Neural progenitor cell (in vitro differentiated cells): Measurements from ENCODE around the gene MICB. TPM values are rescaled to one million over a fixed set of nuclear protein-coding genes. Genes with fewer than 3 reads are reported as not detected.

Experiments used
- DNase-seq: peaks from one replicate; pipeline ENCODE4 v3.0.0-alpha.2; 2016; ENCODE audit warnings: low spot score
- H2AFZ ChIP-seq: fragments of 200-600 bp; sonication (generic); replicated peaks from 2 replicates; pipeline ENCODE4 v1.6.1; 2016; ENCODE audit warnings: antibody characterized with exemption
- H3F3A ChIP-seq: fragments of 200-600 bp; sonication (generic); 2 replicates; pipeline ENCODE4 v1.6.1; 2016; ENCODE audit warnings: antibody characterized with exemption, low read depth
- H3K27ac ChIP-seq: fragments of 200-600 bp; sonication (generic); 2 replicates; pipeline ENCODE4 v1.5.1; 2016; ENCODE audit warnings: mild to moderate bottlenecking
- H3K27me3 ChIP-seq: fragments of 200-600 bp; sonication (generic); 2 replicates; pipeline ENCODE4 v1.6.1; 2016; ENCODE audit warnings: mild to moderate bottlenecking, moderate library complexity
- H3K36me3 ChIP-seq: fragments of 200-600 bp; sonication (generic); 2 replicates; pipeline ENCODE4 v1.5.1; 2016
- H3K4me1 ChIP-seq: fragments of 200-600 bp; sonication (generic); 2 replicates; pipeline ENCODE4 v1.6.1; 2016; ENCODE audit warnings: mixed run types
- H3K4me2 ChIP-seq: fragments of 200-600 bp; sonication (generic); 2 replicates; pipeline ENCODE4 v1.6.1; 2016
- H3K4me3 ChIP-seq: fragments of 200-600 bp; sonication (generic); 2 replicates; pipeline ENCODE4 v1.5.1; 2016
- H3K79me2 ChIP-seq: fragments of 200-600 bp; sonication (generic); 2 replicates; pipeline ENCODE4 v1.6.1; 2016; ENCODE audit warnings: low read depth
- H3K9ac ChIP-seq: fragments of 200-600 bp; sonication (generic); 2 replicates; pipeline ENCODE4 v1.6.1; 2016
- H3K9me3 ChIP-seq: fragments of 200-600 bp; sonication (generic); 2 replicates; pipeline ENCODE4 v1.5.1; 2016; ENCODE audit warnings: low read depth
- H4K20me1 ChIP-seq: fragments of 200-600 bp; sonication (generic); 2 replicates; pipeline ENCODE4 v1.6.1; 2016; ENCODE audit warnings: low read depth
- H3K27ac Mint-ChIP-seq: 3 replicates; pipeline ENCODE4 v1.8.0; 2021; ENCODE audit warnings: mixed read lengths
- H3K27me3 Mint-ChIP-seq: 2 replicates; pipeline ENCODE4 v1.8.0; 2022; ENCODE audit warnings: low read depth, mild to moderate bottlenecking, inconsistent platforms, moderate library complexity, mixed read lengths; ENCODE audit not compliant: insufficient read depth
- H3K36me3 Mint-ChIP-seq: 3 replicates; pipeline ENCODE4 v1.8.0; 2021; ENCODE audit warnings: mixed read lengths
- H3K4me1 Mint-ChIP-seq: 3 replicates; pipeline ENCODE4 v1.8.0; 2021; ENCODE audit warnings: mixed read lengths
- H3K4me3 Mint-ChIP-seq: 3 replicates; pipeline ENCODE4 v1.8.0; 2021; ENCODE audit warnings: mild to moderate bottlenecking, moderate library complexity, mixed read lengths
- H3K9me3 Mint-ChIP-seq: 3 replicates; pipeline ENCODE4 v1.8.0; 2020; ENCODE audit warnings: mixed read lengths
- EZH2 ChIP-seq: fragments of 200-600 bp; sonication (generic); IDR thresholded peaks from 2 replicates; pipeline ENCODE4 v1.6.1; 2017; ENCODE audit warnings: antibody characterized with exemption, mild to moderate bottlenecking, moderate library complexity
- EZH2phosphoT487 ChIP-seq: fragments of 200-600 bp; sonication (generic); IDR thresholded peaks from 2 replicates; pipeline ENCODE4 v1.6.1; 2017; ENCODE audit warnings: antibody characterized with exemption
- total RNA-seq: library from RNA; depleted of rRNA; stranded (reverse); fragments of >200 nt; gene quantifications from 2 replicates; pipeline ENCODE4 v1.2.3, GENCODE V29; 2015; ENCODE audit warnings: low replicate concordance
- TF ChIP-seq, protein P1 (sequence below): fragments of 200-600 bp; sonication (generic); IDR thresholded peaks from 2 replicates; pipeline ENCODE4 v1.5.1; 2017; ENCODE audit warnings: antibody characterized with exemption, mild to moderate bottlenecking

The MICB gene
- total RNA-seq, 1 donor from 2014 or later = 9.1 TPM

DNA sequence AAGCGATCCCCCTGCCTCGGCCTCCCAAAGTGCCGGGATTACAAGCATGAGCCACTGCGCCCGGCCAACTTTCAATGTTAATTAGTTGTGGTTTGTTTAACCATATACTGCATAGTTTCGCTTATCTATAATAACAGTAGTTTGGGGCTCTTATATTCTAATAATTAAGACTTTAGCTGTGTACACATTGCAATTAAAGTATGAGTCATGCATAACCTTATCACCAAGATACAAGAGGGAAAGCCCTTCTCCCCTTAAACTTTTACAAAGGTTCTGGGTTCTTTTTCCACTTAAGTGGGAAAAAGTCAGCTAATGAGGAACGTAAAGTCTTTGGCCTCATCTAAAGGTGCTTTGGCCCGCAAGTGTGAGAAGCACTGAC is 27.6 kb downstream of the MICB start:
- DNase-seq = no peak
- no peak overlapping the region for H3K27ac Mint-ChIP-seq
- Histone ChIP-seq H3K27ac (no peak overlapping the region), H2AFZ (no peak overlapping the region), H3K27me3 (no peaks in the 10 kb centered on the region), H3K4me1 (no peaks in the 10 kb centered on the region), H3K9ac (no peak overlapping the region), H3K9me3 (no peaks in the 10 kb centered on the region), H3K36me3 (no peaks in the 10 kb centered on the region), H4K20me1 (peaks cover 24% of the 10 kb centered on the region), H3K4me2 (no peak overlapping the region), H3K4me3 (no peak overlapping the region), H3K79me2 (no peaks in the 10 kb centered on the region), H3F3A (peaks cover 23% of the 10 kb centered on the region)
- H3K9me3 Mint-ChIP-seq = no peaks in the 10 kb centered on the region
- H3K36me3 Mint-ChIP-seq = peaks cover 10% of the 10 kb centered on the region
- H3K4me3 Mint-ChIP-seq = no peak overlapping the region
- peaks cover 6% of the 10 kb centered on the region for H3K27me3 Mint-ChIP-seq
- H3K4me1 Mint-ChIP-seq = peaks cover 6% of the 10 kb centered on the region
- TF ChIP-seq, protein P1, sequence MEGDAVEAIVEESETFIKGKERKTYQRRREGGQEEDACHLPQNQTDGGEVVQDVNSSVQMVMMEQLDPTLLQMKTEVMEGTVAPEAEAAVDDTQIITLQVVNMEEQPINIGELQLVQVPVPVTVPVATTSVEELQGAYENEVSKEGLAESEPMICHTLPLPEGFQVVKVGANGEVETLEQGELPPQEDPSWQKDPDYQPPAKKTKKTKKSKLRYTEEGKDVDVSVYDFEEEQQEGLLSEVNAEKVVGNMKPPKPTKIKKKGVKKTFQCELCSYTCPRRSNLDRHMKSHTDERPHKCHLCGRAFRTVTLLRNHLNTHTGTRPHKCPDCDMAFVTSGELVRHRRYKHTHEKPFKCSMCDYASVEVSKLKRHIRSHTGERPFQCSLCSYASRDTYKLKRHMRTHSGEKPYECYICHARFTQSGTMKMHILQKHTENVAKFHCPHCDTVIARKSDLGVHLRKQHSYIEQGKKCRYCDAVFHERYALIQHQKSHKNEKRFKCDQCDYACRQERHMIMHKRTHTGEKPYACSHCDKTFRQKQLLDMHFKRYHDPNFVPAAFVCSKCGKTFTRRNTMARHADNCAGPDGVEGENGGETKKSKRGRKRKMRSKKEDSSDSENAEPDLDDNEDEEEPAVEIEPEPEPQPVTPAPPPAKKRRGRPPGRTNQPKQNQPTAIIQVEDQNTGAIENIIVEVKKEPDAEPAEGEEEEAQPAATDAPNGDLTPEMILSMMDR = no peak
- TF ChIP-seq EZH2phosphoT487 (no peak), EZH2 (no peak)

DNA sequence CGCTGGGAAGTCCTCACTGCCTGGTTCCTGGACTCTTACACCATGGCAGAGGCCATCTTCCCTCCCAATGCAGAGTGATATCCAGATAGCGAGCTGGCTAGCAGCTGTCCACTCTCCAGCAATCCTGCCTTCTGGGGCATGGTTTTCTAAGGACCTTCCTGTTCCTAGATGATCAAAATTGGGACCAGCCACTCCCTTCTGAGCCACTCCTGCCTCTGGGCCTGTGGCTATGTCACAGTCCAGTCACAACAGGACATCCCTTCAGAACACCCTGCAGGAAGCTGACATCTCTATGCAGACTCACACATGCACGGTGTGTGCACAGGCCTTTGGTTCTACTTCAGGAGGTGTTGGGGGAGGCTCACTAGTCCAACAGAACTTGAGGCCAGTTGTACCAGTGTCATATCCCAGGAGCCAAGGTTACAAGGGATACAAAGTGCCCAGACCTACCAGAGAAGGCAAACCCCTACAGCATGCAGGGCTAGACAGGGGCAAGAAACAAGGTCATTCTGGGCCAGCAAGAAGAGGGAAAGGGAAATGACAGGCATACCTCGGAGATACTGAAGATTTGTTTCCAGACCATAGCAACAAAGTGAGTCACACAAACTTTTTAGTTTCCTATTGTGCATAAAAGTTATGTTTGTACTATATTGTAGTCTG is 28.1 kb downstream of the MICB start:
- Histone ChIP-seq H3K9me3 (no peaks in the 10 kb centered on the region), H3F3A (peaks cover 28% of the 10 kb centered on the region), H3K36me3 (no peaks in the 10 kb centered on the region), H4K20me1 (peaks cover 30% of the 10 kb centered on the region), H3K4me2 (no peak overlapping the region), H3K4me3 (no peak overlapping the region), H3K4me1 (no peaks in the 10 kb centered on the region), H2AFZ (no peak overlapping the region), H3K27me3 (no peaks in the 10 kb centered on the region), H3K79me2 (no peaks in the 10 kb centered on the region), H3K9ac (no peak overlapping the region), H3K27ac (no peak overlapping the region)
- DNase-seq = no peak
- Mint-ChIP-seq H3K4me3 (no peak overlapping the region), H3K27me3 (peaks cover 6% of the 10 kb centered on the region), H3K9me3 (no peaks in the 10 kb centered on the region), H3K4me1 (peaks cover 6% of the 10 kb centered on the region), H3K36me3 (peaks cover 15% of the 10 kb centered on the region), H3K27ac (peak overlapping the region; percentile 14)
- TF ChIP-seq, protein P1 = no peak
- TF ChIP-seq EZH2phosphoT487 (no peak), EZH2 (no peak)

DNA sequence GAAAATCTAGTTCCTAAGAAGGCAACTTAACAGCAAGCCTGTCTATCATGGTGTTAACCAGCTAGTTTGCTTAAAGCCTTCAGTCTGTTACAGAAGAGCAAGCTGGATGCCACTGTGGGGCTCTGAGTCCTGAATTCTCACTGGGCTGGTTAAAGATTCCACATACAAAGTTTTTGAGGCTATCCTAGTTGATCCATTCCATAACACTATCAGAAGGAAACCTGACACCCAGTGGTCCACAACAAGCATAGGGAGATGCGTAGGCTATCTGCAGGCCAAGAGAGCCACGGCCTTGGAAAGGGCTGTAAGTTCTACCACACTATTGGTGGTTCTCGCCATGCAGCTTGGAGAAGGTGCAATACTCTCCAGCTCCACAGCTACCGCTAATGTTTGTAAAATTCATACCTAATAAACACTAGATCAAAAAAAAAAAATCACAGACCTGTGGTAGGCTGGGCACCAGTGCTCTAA is 30.4 kb downstream of the MICB start:
- peaks cover 11% of the 10 kb centered on the region for H3K79me2 ChIP-seq
- Mint-ChIP-seq H3K4me1 (peaks cover 6% of the 10 kb centered on the region), H3K9me3 (no peaks in the 10 kb centered on the region), H3K27ac (peak overlapping the region; percentile 53), H3K36me3 (peaks cover 28% of the 10 kb centered on the region), H3K27me3 (peaks cover 5% of the 10 kb centered on the region), H3K4me3 (peak overlapping the region; percentile 39)
- peaks cover 51% of the 10 kb centered on the region for H4K20me1 ChIP-seq
- H3K9ac ChIP-seq = no peak overlapping the region
- no peak overlapping the region for H3K4me3 ChIP-seq
- DNase-seq = no peak
- H3K4me2 ChIP-seq = no peak overlapping the region
- H3K27ac ChIP-seq = peak overlapping the region; percentile 53
- H3K27me3 ChIP-seq = no peaks in the 10 kb centered on the region
- H3F3A ChIP-seq = peaks cover 51% of the 10 kb centered on the region
- TF ChIP-seq, protein P1 = no peak
- no peak for TF ChIP-seq EZH2
- TF ChIP-seq EZH2phosphoT487 = no peak
- peaks cover 8% of the 10 kb centered on the region for H3K36me3 ChIP-seq
- no peaks in the 10 kb centered on the region for H3K4me1 ChIP-seq
- no peaks in the 10 kb centered on the region for H3K9me3 ChIP-seq
- no peak overlapping the region for H2AFZ ChIP-seq
